Urothelium cell line (cell line): ENCODE data around the gene NHERF2.

Experiments used
- DNase-seq: peaks from one replicate; pipeline ENCODE4 v3.0.0; 2011; ENCODE audit warnings: low spot score, mixed read lengths
- FAIRE-seq: peaks from 2 replicates; lab custom pipeline; 2011; peaks lifted over from hg19 to GRCh38; lab: Jason Lieb, UNC

NHERF2 gene

DNA sequence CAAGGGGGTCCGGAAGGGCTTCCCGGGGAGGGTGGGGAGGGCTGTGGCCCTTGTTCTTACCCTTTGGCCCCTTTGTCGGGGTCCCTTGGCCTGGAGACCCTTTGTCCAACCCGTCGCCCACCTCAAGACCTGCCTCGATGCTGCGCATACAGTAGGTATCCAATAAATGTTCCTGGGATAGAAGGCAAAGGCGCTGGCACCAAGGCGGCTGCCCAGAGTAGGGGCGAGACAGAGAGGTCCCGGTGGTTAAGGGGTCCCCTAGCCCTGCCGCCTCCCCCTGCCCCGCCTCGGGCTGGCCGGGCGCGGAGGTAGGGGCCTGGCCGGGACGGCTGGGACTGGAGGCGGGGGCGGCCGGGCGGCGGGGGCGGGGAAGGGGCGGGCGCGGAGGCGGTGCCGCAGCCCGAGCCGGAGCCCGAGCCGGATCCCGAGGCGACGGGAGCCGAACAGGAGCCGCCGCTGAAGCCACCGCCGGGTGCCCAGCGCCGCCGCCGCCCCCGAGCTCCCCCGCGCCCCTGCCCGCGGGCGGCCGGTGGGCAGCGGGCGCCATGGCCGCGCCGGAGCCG, at the start of gene NHERF2:
Gene NHERF2, plus strand, starts transcription at position 442 of the 563 bp plus-strand sequence. Its CDS starts 104 bp downstream, at position 546.
- FAIRE-seq (no peak), DNase-seq (peak; percentile 81)

DNA sequence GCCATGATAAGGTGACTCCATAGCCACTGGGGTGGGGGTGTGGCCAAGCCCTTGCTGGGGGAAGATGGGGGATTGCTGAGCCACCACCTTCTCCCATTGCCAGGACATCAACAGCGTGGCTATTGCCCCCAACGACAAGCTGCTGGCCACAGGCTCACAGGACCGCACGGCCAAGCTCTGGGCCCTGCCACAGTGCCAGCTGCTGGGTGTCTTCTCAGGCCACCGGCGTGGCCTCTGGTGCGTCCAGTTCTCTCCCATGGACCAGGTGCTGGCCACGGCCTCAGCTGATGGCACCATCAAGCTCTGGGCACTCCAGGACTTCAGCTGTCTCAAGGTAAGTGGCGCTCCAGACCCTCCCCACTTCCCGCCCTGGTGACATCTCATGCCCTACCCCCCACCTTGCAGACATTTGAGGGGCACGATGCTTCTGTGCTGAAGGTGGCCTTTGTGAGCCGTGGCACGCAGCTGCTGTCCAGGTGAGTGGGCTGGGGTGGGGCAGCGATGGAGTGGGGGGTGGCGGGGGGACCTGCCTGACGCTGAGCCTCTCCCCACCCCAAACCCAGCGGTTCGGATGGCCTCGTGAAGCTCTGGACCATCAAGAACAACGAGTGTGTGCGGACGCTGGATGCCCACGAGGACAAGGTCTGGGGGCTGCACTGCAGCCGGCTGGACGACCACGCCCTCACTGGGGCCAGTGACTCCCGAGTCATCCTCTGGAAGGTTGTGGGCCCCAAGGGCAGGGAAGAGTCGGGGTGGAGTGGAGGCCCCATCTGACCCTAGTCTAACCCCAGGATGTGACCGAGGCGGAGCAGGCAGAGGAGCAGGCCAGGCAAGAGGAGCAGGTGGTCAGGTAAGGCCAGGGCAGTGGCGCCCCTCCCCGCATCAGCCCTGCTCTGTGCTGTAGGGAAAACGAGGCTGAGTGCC, 49.5 kb upstream of the NHERF2 start:
- DNase-seq (no peak), FAIRE-seq (peak; percentile 44)

DNA sequence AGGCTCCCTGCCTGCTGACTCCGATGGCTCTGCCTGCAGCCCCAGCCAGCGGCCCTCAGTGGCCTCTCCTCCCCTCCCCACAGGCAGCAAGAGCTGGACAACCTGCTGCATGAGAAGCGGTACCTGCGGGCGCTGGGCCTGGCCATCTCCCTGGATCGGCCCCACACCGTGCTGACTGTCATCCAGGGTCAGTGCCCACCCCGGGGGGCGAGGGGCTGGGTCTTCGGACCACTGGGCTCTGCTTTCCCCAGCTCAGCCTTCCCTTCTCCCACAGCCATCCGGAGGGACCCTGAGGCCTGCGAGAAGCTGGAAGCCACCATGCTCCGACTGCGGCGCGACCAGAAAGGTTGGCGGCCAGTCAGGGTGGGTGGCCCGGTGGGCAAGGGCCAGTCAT, 48.8 kb upstream of the NHERF2 start:
- FAIRE-seq (no peak), DNase-seq (no peak)

DNA sequence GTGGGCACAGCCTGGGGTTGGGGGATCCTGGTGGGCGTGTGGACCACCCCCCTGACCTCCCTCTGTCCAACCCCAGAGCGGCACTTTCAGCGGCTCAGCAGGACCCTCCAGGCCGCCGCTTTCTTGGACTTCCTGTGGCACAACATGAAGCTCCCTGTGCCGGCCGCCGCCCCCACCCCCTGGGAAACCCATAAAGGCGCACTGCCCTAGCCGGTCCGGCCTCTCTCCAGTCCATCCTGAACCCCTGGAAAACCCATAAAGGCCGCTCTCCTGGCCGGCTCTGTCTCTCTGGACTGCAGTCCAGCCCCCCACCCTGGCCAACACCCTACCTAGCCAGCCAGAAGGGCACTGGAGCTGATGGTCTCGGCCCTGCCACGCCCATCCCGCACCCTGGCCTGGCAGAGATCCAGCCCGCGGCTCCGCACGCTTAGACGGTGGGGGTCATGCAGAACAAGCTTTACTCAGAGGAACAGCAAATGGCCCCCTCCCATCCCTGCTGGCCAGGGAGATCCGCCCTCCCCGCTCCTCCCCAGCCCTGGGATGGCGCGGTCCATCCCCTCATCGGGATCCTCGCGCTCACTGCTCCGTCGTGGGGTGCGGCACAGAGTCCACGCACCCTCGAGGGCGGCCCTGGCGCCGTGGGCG, 48.1 kb upstream of the NHERF2 start:
- FAIRE-seq: no peak
- no peak for DNase-seq

DNA sequence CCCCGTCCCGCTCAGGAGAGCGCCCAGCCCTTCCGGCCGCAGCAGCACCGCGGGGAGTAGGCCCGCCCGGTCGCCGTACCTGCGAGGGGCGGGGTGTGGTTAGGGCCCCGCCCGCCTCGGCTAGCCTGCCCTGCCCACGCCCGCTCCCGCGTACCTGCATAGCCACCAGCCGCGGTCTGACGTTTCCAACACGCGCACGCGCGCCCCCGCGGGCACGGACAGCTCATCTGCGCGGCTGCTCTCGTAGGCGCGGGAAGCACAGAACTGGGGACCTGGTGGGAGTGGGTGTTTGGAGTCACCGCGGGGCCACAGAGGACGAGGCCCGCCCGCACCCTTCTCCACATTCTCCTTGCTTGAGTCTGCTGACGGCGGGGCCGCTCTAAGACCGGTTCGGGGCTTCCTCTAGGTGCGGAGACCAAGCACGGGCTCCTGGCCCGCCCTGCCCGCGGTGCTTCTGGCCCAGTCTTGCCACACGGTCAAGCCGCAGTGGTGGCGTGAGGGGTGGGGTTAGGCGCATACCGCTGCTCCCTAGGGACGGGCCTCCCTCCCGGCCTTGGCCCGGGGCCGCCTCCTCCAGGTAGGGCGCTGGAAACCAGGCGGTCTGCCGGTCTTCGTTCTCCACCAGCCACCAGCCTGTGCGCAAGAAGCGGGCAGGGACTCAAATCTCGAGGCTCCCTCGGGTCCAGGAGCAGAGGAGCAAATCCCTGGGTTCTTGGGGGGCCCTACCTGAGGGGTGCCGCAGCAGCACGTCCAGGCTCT, 47.3 kb upstream of the NHERF2 start:
- FAIRE-seq: no peak
- no peak for DNase-seq

DNA sequence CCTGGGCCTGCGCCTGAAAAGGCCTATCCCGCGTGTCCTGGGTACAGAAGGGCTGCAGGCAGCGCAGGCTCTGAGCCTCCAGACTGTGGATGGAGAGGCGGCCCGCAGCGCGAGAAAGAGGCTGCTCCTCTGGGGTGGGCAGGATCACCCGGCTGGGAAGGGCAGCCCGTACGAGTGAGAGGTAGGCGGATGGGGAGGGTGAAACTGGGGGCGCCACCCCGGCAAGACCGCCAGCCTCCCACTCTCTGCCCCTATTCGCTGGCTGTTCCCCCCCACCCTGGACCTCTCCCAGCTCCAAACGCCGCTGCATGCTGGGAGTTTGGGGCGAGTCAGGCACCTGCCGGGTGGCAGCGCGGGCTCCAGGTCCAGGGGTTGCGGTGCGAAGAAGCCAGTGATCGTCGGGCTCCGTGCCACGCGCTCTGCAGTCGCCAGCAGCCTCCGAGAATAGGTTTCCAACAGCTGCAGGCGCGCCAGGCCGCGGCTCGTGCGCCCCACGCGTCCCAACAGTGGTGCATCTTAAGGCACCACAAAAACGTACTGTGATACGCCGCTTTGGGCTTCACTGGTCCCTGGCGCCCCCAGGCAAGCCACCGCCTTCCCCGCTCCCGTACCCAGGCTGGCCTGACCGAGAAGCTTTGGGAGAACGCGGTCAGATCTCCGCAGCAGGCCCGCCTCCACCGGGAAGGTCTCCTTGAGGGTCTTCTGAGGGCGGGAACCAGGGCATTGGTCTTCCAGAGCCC, 46.5 kb upstream of the NHERF2 start:
- no peak for FAIRE-seq

DNA sequence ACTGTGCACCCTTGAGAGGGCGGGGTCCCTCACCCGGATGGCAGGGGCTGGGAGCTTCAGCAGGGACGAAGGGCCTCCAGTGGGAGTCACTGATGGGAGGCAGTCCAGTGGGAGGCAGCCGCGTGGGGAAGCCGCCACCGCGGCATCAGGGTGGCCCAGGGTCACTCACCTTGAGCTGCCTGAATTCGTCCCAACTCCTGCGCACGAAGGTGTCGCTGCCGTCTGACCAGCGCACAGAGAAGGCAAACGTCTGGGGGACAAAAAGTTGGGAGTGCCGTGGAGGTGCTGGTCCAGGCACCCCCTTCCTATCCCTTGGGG, 46.0 kb upstream of the NHERF2 start:
- DNase-seq (no peak), FAIRE-seq (no peak)

More for the DNA sequence above, 46.5 kb upstream of the NHERF2 start:
- DNase-seq: no peak

DNA sequence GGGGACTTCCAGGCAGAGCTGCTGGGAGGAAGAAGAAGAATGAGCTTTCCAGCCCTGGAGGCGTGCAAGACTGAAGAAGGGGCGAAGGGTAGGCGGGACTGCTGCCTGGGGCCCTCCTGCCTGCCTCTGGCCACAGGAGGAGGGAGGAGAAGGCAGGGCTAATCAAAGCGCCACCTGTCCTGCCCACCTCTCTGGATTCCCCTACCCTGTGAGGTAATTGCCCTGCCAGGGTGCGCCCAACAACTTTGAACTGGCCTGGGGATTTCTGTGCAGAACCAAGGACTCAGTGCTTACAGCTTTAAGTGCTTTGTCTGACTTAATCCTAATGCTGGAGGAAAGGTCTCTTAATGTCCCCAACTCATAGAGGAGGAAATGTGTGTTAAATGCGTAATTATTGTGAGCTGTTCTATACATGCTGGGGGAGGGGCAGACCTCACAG, 45.3 kb upstream of the NHERF2 start, which contains the start of gene NOXO1:
Gene NOXO1, minus strand, starts transcription at position 72 of the 439 bp plus-strand sequence. CDS start 290 bp downstream, outside the sequence.
- DNase-seq (no peak), FAIRE-seq (no peak)

DNA sequence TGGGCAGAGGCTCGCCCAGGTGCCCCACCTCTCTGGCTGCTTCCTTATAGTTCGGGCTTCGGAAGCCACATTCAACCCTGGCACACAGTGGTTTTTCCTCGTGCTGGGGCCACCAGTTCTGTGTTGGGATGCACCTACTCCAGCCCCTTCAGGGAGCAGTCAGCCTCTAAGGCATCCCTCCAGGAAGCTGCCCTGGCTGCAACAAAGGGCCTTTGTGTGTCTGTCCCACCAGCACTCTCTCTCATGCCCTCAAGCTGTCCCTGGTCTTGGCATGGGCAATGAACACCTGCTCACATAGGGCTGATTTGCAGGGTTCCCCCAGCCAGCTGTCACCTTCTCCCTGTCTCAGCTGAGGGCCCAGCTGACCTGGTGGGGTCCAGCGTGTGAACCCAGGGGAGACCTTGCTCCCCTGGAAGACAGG, 44.7 kb upstream of the NHERF2 start:
- DNase-seq: peak; percentile 41
- no peak for FAIRE-seq

DNA sequence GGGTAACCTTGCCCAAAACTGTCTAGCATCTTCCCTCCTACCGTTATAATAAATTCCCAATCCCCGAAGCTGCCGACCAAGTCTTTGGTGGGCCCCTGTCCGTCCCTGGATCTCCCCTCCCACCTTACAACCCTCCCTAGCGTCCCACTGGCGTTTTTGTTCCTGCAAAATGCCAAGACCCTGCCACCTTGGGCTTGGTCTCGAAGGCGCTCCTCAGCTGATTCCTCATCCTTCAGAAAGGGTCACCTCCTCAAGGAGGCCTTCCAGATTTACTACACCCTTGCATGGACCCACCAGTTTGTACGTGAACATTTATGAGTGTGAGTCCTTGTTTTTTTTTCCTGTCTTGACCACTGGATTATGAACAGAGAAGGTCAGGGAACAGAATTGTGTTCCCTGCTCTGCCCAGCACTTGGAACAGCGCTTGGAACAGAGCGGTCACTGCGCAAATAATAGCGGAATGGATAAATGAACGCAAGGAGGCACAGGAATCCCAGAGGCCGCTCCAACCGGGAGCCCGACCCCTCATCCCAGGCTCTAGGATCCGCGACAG, 43.6 kb upstream of the NHERF2 start:
- DNase-seq: no peak

DNA sequence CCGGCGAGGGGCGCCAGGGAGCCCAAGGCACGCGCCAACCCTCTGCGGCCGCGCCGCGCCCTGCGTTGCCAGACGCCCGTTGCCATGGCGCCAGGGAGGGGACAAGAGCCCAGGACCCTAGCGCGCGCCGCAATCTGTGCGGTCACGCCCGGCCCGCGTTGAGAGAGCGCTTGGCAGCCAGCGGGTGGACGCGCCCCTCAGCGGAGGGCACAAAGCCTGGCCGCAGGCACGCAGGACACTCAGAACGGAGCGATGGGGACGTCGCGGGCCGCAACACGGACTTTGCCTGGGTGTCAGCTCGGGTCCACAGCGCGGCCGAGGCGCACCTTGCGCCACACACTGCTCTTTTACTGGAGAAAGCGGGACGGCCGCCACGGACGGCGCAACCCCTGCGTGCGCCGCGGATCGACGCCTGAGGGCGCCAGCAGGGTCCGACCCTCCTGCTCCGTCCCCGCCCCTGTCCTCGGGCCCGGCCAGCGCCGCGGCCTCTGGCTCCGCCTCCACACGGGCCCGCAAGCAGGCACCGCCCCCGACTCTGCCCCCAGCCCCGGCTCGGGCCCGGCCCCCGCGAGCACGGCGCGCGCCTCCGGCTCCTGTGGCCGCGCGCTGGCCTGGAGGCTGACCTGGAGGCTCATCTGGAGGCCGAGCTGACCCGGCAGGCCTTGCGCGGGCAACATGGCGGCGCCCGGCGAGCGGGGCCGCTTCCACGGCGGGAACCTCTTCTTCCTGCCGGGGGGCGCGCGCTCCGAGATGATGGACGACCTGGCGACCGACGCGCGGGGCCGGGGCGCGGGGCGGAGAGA, 43.0 kb upstream of the NHERF2 start, which contains the start of gene GFER:
Gene GFER, plus strand, starts transcription at position 650 of the 803 bp plus-strand sequence. Its CDS starts 26 bp downstream, at position 676.
- DNase-seq: peak; percentile 99
- FAIRE-seq: peak; percentile 73

More for the DNA sequence above, 43.6 kb upstream of the NHERF2 start:
- no peak for FAIRE-seq

DNA sequence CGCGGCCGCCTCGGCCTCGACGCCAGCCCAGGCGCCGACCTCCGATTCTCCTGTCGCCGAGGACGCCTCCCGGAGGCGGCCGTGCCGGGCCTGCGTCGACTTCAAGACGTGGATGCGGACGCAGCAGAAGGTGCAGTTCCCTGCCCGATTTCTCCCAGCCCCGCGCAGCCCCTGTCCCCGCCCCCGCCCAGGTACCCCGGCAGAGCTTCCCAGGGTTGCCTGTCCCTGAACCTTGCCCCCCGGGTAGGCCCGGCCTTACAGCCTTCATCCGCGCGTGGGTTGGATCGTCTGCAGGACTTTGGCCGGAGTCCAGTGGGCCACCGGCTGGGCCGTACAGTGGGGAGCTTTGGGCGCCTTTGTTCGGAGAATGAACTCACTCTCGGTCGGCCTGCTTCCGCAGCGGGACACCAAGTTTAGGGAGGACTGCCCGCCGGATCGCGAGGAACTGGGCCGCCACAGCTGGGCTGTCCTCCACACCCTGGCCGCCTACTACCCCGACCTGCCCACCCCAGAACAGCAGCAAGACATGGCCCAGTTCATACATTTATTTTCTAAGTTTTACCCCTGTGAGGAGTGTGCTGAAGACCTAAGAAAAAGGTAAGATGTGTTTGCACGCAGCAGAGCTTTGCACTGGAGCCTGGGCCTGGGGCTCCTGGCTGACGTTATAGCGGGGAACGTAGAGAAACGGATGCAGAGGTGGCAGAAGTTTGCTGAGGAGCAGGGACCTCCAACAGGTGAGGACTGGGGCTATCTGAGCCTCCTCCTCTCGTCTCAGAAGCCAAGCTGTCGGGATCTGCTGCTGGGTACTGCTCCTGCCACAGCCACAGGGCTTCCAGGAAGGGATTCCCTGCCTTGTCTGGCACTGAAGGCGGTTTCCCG, 42.1 kb upstream of the NHERF2 start:
- FAIRE-seq (no peak), DNase-seq (no peak)

DNA sequence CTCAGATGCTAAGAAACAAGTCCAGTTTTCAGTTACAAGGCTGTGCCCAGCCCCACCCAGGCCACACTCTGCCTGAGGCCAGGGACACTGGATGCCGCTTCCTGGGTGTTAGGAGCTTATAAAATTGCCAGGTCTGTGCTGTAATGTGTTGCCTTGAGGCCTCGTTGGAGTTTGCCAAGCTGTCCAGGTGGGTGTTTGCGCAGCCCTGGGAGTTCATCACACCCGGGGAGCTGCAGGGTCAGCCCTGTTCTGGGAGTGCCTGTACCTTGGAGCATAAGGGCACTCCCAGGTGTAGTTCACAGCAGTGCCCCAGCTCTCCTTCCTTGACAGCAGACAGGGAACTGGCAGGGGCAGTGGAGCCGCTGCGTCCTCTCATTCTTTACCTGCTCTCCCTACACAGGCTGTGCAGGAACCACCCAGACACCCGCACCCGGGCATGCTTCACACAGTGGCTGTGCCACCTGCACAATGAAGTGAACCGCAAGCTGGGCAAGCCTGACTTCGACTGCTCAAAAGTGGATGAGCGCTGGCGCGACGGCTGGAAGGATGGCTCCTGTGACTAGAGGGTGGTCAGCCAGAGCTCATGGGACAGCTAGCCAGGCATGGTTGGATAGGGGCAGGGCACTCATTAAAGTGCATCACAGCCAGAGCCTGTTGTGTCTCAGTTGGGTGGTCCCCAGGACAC, 41.1 kb upstream of the NHERF2 start:
- no peak for FAIRE-seq
- no peak for DNase-seq

DNA sequence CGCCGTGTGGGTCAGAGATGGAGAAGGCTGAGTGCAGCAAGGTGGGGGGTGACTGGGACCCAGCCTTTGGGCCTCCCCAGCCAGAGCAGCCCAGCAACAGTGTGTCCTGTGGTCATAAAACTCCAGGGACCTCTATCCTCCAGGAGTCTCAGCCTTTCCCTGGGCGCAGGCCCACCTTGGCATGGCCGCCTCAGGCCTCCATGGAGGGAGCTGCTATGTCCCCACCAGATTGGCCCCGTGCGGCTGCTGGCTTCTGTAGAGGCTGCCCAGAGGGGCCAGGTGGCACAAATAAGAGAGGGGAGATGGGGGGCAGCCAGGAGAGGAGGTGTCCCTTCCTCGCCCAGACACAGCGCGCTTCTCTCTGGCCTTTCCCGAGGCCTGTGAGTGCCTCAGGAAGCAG, 39.5 kb upstream of the NHERF2 start:
- FAIRE-seq: no peak

DNA sequence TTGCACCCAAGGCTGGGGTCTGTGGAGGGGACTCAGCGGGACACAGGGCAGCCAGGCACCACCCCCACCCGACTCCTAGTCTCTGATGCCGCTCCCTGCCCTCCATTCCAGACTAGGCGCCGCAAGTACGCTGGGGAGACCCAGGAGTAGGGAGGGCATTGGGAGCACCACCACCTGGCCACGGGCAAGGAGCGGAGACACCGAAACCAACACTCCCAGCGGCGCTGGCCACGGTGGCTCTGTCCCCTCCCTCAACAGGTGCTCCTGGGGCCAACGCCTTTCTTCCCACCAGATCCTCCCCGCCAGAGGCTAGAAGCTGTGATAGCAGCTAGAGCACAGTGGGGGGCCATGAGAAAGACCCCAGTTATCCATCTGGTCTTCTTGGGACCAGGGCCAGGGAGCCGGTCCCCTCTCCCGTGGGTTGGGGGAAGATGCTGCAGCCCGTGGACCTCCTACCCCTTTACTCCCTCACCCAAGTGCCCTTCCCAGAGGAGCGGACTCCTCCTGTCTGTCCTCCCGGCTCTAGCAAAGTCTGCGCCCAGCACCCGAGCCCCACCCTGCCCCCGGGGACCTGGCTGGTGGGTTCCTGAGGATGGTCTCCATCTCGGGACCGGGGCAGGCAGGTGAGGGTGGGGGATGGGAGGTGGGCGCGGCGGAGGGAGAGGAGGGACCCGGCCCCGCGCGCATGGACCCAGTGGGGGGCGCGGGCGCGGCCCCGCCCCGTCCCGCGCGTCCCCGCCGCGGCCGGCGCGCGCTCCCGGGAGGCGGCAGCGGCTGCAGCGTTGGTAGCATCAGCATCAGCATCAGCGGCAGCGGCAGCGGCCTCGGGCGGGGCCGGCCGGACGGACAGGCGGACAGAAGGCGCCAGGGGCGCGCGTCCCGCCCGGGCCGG, 37.2 kb upstream of the NHERF2 start, which contains the start of gene SYNGR3:
Gene SYNGR3, plus strand, starts transcription at position 762 of the 892 bp plus-strand sequence. CDS start 133 bp downstream, outside the sequence.
- FAIRE-seq: peak; percentile 80

More for the DNA sequence above, 39.5 kb upstream of the NHERF2 start:
- no peak for DNase-seq

DNA sequence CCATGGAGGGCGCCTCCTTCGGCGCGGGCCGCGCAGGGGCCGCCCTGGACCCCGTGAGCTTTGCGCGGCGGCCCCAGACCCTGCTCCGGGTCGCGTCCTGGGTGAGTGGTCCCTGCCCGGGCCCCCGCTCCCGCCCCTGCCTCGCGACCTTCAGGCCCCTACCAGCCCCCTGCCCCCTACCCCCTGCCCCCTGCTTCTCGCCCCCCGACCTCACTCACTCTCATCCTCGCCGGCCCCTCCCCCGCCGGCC, 36.7 kb upstream of the NHERF2 start:
- no peak for FAIRE-seq

More for the DNA sequence above, 37.2 kb upstream of the NHERF2 start, which contains the start of gene SYNGR3:
- peak; percentile 77 for DNase-seq

More for the DNA sequence above, 36.7 kb upstream of the NHERF2 start:
- no peak for DNase-seq
